RWPE1 (cell line): ENCODE results near the gene RAB31.

Experiments used
- CTCF ChIA-PET: fragments of 350-600 bp; sonication (Branson Sonifier 250); formaldehyde crosslinking; extraction: SDS; loops from one replicate; lab custom pipeline; 2021; lab: Yijun Ruan, JAX
- POLR2A ChIA-PET: fragments of 400-600 bp; formaldehyde crosslinking; extraction: SDS; loops from one replicate; lab custom pipeline; 2020; ENCODE audit warnings: antibody characterized with exemption; ENCODE audit not compliant: low non-redundant PET; lab: Yijun Ruan, JAX
- DNase-seq: peaks from one replicate; pipeline ENCODE4 v3.0.0; 2012; ENCODE audit warnings: low spot score
- H3K27ac ChIP-seq: fragments of 450-650 bp; 2 replicates; pipeline ENCODE4 v1.5.1; 2017
- CTCF ChIP-seq: fragments of 450-650 bp; conservative IDR thresholded peaks from 2 replicates; pipeline ENCODE4 v1.5.1; 2017; ENCODE audit warnings: low read depth, mild to moderate bottlenecking

RAB31 gene

DNA sequence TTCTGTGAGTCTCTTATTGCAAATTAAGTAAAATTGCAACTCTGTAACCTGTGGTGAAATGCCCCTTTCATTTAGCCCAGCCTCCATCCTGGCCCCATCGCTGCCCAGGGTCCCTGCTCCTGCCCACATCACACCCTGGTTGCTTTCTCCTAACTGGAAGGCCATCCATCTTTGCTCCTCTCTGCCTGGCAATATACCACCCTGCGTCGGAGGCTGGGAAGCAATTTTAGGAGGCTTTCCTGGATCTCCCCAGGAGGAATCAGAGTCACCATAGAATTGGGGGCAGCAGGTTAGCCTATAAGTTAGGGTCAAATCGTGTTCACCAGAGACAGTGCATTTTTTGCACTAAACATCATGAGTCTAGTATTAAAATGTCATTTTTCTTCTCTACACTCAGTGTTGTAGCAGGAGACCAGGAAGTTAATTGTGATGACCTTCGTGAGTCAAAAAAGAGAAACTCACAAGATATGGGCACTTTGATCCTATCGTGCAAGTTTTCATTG is 163.2 kb downstream of the RAB31 start:
- DNase-seq = no peak
- TF ChIP-seq CTCF = no peak
- CTCF ChIA-PET = no interaction called here
- H3K27ac ChIP-seq = no peak overlapping the region
- POLR2A ChIA-PET = no interaction called here

- no peak overlapping the region for H3K27ac ChIP-seq
Measured at GRCh38 chr18:9872823-9873222, 164.7 kb downstream of the RAB31 start.

DNA sequence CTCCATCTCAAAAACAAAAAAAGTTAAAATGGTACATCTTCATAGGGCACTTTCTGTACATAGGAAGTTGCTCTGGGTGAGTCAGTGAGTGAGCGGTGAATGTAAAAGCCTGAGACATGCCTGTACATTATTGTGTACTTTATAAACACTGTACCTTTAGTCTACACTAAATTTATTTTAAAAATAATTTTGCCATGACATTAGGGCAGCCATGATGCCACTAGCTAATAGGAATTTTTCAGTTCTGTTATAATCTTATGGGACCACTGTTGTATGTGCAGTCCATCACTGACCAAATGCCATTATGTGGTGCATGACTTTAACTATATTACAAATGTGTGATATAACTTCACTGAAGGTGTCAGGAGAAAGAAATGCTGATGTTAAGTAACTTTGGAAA is 166.6 kb downstream of the RAB31 start:
- ChIA-PET POLR2A (no interaction called here), CTCF (no interaction called here)
- peak overlapping the region; percentile 59 for H3K27ac ChIP-seq
- no peak for TF ChIP-seq CTCF
- no peak for DNase-seq

More at GRCh38 chr18:9872823-9873222, 164.7 kb downstream of the RAB31 start:
- DNase-seq = no peak
- no peak for TF ChIP-seq CTCF
- POLR2A ChIA-PET = no interaction called here
- CTCF ChIA-PET = no interaction called here

GRCh38 chr18:9876212-9876866 is 168.2 kb downstream of the RAB31 start:
- no peak for TF ChIP-seq CTCF
- no peak overlapping the region for H3K27ac ChIP-seq
- no peak for DNase-seq
- ChIA-PET CTCF (no interaction called here), POLR2A (no interaction called here)

DNA sequence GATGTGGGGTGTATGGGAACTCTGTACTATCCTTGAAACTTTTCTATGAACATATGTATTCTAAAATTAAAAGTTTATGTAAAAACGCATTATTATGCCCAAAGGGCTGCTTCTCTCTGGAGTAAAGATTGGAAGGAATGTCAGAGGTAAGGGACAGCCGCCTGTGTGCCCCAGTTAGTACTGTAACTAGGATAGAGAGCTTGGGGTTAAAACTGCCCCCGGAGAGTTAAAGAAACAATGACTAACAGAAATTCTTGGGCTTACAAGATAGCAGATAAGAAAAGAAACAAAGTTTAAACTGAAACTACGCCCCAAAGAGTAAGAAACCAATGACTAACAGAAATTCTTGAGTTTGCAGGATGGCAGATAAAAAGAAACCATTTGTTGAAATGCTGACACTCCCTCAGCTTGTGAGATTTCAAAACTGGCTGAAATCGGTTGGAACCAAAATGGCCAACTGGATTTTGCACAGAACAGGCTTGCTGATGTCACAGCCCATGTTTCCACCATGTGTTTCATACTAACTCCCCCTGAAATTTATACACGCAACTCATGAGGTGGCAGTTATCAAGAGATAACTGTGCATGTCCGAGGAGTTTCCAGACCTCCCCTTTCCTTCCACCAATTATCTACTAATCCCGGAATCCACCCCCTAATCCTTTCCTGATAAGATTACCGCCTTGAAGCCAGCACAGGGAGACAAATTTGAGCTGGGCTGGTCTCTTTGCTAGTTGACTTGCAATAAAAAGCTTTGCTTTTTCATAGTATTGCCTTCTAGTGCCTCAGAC is 169.0 kb downstream of the RAB31 start:
- no peak for TF ChIP-seq CTCF
- ChIA-PET POLR2A (no interaction called here), CTCF (interaction anchor here (0.8 kb wide), 1 partner anchor 106 kb away, joined by 3 read pairs; no protein-coding TSS in a partner anchor)
- H3K27ac ChIP-seq = no peak overlapping the region
- DNase-seq = peak; percentile 32

DNA sequence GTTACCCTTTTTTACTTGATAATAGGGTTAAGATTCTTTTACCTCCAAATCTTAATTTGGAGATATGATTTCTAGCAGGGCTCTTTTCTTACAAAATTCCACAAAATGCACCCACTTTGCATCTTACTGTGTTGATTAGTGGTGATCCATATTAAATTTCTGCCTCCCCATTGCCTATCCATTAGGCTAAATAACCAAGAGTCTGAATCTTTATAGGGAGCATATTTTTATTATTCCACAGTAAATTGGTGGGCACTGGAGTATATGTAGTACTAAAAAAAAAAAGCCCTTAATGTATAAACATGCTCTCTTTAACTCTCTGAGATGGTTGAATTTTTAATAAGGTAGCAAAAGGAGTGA is 169.5 kb downstream of the RAB31 start:
- DNase-seq = no peak
- ChIA-PET POLR2A (no interaction called here), CTCF (interaction anchor here (0.8 kb wide), 1 partner anchor 107 kb away, joined by 3 read pairs; no protein-coding TSS in a partner anchor)
- TF ChIP-seq CTCF = no peak
- no peak overlapping the region for H3K27ac ChIP-seq
